A549 (cell line): Measurements from ENCODE around the gene TMEM38B.

ENCODE experiments used
- CHD2 ChIP-seq: fragments of 150-350 bp; IDR thresholded peaks from 2 replicates; pipeline ENCODE4 v1.6.1; 2014; ENCODE audit warnings: low read length; ENCODE audit not compliant: partially characterized antibody
- E2F6 ChIP-seq: IDR thresholded peaks from 2 replicates; pipeline ENCODE4 v1.6.1; 2012; ENCODE audit warnings: low read depth, borderline replicate concordance
- ESRRA ChIP-seq: fragments of 150-350 bp; IDR thresholded peaks from 2 replicates; pipeline ENCODE4 v1.6.1; 2014; ENCODE audit warnings: mild to moderate bottlenecking, low read length, borderline replicate concordance
- NFE2L2 ChIP-seq: fragments of 150-350 bp; conservative IDR thresholded peaks from 2 replicates; pipeline ENCODE4 v1.6.1; 2014; ENCODE audit warnings: low read length
- POLR2A ChIP-seq: IDR thresholded peaks from 2 replicates; pipeline ENCODE4 v1.6.1; 2012; ENCODE audit warnings: mild to moderate bottlenecking, low read length
- ZFP36 ChIP-seq: fragments of 450-650 bp; IDR thresholded peaks from 2 replicates; pipeline ENCODE4 v1.6.1; 2014; ENCODE audit warnings: borderline replicate concordance; ENCODE audit not compliant: partially characterized antibody
- TF ChIP-seq, protein P1 (sequence below): fragments of 200-600 bp; sonication (generic); IDR thresholded peaks from 2 replicates; pipeline ENCODE4 v1.6.1; 2016; ENCODE audit warnings: antibody characterized with exemption, mild to moderate bottlenecking, moderate library complexity
- TF ChIP-seq, protein P2 (sequence below): fragments of >200 bp; sonication (Bioruptor Twin); formaldehyde crosslinking; IDR thresholded peaks from 3 replicates; pipeline ENCODE4 v1.5.1; 2016

DNA sequence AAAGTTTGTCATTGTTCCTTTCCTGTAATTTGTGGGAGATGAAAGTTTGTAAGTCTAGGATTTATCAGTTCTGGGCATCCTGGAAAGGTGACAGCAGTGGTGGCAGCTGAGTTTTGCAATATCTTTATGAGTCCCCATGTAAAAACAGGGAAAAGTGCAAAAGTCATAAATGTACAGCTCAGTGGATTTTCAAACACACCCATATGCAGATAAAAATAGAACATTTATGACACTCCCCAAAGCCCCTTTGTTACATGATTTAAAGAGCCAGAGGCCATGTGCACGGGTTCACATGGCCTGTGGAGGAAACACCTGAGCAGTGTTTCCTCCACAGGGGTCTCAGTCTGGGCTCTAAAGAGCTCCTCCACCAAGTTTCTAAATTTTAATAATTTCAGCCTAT, 6.3 kb downstream of the TMEM38B start:
- no peak for TF ChIP-seq ESRRA
- no peak for TF ChIP-seq POLR2A
- TF ChIP-seq, protein P1, sequence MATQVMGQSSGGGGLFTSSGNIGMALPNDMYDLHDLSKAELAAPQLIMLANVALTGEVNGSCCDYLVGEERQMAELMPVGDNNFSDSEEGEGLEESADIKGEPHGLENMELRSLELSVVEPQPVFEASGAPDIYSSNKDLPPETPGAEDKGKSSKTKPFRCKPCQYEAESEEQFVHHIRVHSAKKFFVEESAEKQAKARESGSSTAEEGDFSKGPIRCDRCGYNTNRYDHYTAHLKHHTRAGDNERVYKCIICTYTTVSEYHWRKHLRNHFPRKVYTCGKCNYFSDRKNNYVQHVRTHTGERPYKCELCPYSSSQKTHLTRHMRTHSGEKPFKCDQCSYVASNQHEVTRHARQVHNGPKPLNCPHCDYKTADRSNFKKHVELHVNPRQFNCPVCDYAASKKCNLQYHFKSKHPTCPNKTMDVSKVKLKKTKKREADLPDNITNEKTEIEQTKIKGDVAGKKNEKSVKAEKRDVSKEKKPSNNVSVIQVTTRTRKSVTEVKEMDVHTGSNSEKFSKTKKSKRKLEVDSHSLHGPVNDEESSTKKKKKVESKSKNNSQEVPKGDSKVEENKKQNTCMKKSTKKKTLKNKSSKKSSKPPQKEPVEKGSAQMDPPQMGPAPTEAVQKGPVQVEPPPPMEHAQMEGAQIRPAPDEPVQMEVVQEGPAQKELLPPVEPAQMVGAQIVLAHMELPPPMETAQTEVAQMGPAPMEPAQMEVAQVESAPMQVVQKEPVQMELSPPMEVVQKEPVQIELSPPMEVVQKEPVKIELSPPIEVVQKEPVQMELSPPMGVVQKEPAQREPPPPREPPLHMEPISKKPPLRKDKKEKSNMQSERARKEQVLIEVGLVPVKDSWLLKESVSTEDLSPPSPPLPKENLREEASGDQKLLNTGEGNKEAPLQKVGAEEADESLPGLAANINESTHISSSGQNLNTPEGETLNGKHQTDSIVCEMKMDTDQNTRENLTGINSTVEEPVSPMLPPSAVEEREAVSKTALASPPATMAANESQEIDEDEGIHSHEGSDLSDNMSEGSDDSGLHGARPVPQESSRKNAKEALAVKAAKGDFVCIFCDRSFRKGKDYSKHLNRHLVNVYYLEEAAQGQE: no peak
- TF ChIP-seq E2F6: no peak
- TF ChIP-seq ZFP36: no peak
- TF ChIP-seq CHD2: no peak
- TF ChIP-seq, protein P2, sequence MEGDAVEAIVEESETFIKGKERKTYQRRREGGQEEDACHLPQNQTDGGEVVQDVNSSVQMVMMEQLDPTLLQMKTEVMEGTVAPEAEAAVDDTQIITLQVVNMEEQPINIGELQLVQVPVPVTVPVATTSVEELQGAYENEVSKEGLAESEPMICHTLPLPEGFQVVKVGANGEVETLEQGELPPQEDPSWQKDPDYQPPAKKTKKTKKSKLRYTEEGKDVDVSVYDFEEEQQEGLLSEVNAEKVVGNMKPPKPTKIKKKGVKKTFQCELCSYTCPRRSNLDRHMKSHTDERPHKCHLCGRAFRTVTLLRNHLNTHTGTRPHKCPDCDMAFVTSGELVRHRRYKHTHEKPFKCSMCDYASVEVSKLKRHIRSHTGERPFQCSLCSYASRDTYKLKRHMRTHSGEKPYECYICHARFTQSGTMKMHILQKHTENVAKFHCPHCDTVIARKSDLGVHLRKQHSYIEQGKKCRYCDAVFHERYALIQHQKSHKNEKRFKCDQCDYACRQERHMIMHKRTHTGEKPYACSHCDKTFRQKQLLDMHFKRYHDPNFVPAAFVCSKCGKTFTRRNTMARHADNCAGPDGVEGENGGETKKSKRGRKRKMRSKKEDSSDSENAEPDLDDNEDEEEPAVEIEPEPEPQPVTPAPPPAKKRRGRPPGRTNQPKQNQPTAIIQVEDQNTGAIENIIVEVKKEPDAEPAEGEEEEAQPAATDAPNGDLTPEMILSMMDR: no peak
- TF ChIP-seq NFE2L2: no peak
